GM12873 (cell line): ENCODE measurements around the gene PTH1R.

Source experiments
- TF ChIP-seq, protein P1 (sequence below): IDR thresholded peaks from 2 replicates; pipeline ENCODE4 v1.5.1; 2012; ENCODE audit warnings: low read depth, mild to moderate bottlenecking, moderate library complexity, low read length, control low read depth; ENCODE audit not compliant: insufficient read depth; ENCODE audit errors: missing control alignments

The PTH1R gene

DNA sequence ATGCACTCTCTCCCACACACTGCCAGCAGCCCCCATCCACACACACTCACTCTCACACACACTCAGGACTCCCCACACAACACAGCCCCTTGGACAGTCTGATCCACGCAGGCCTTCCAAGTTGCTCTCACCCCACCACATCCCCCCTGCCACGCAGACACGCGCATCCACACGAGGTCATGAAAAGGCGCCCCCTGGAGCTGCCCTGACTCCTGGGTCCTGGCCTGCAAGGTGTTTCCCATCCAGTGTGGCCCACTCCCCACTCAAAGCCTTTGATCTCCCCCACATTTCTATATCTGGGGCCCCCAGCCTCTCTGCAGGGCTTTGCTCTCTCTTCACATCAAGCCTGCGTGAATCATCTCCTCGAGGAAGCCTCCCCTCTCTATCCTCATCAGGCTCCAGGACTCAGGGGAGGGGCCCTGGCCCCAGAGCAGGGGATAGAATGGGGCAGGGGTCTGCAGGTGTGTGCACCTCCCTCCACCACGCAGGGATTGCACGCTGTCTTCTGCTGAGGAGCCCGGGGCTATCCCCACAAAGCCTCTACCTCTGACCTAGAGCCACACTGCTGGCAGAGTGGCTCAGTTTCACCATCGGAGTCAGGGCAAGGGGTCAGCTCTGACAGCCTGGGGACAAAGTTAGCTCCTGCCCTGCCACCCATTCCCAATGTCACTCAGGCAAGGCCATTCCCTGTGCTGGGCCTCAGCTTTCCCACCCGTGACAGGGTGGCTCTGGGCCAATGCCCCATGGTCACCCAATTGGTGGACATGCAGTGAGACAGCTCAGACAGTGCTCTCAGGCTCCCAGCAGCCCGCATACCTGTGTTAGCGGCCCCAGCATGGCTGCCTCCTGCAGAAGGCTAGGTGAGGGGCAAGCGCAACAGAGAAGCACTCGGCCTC lies 20.7 kb upstream of the PTH1R start:
- TF ChIP-seq, protein P1, sequence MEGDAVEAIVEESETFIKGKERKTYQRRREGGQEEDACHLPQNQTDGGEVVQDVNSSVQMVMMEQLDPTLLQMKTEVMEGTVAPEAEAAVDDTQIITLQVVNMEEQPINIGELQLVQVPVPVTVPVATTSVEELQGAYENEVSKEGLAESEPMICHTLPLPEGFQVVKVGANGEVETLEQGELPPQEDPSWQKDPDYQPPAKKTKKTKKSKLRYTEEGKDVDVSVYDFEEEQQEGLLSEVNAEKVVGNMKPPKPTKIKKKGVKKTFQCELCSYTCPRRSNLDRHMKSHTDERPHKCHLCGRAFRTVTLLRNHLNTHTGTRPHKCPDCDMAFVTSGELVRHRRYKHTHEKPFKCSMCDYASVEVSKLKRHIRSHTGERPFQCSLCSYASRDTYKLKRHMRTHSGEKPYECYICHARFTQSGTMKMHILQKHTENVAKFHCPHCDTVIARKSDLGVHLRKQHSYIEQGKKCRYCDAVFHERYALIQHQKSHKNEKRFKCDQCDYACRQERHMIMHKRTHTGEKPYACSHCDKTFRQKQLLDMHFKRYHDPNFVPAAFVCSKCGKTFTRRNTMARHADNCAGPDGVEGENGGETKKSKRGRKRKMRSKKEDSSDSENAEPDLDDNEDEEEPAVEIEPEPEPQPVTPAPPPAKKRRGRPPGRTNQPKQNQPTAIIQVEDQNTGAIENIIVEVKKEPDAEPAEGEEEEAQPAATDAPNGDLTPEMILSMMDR = no peak

DNA sequence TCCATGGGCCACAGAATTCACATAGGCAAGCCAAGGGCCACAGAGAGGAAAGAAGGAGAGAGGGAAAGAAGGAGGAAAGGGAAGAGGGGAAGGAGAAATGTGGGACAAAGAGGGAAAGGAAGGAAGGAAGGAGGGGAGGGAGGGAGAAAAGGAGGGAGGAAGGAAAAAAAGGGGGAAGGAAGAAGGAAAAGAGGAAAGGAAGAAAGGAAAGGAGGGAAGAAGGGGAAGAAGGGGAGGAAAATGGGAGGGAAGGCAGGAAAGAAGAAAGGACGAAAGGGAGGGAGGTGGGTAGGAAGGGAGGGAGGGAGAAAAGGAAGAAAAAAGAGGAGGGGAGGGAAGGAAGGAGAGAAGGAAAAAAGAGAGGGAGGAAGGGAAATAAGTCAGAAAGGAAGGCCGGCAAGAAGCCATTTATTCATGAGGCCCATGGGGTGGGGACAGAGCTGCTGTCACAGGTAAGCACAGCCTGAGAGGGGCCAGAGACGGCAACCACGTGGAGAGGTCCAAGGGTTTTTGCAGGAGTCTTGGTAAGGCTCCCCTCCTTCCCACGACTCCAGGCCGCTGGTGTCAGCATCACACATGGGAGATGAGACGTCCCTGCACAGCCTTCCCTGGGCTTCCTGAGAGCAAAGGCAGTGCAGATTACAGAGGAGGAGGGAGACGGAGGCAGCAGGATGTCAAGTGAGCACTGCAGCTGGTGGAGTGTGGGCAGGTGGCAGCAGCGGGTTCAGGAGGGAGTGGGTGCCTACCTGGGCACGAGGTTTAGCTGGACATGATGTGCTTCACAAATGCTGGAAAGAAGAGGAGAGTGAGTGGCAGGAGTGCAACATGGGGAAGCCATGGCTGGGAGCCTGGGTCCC lies 19.8 kb upstream of the PTH1R start:
- TF ChIP-seq, protein P1 = no peak

DNA sequence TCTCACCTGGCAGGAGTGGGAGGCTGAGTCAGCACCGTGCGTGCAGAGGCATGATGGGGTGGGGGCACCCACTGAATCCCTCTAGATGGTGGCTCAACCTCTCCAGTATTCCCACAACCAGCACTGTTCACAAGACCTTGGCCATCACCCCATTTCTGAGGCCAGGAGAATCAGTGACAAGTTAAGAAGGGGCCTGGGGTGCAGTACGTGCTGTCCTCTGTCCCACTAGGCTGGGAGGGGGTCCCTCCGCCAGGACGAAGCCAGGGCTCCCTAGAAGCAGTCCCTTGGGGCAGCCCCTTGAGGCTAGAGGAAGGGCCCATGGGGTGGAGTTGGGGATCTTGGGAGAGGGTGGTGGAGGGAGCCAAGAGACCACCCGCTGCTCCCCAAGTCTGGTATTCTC lies 19.1 kb upstream of the PTH1R start:
- TF ChIP-seq, protein P1 = no peak

DNA sequence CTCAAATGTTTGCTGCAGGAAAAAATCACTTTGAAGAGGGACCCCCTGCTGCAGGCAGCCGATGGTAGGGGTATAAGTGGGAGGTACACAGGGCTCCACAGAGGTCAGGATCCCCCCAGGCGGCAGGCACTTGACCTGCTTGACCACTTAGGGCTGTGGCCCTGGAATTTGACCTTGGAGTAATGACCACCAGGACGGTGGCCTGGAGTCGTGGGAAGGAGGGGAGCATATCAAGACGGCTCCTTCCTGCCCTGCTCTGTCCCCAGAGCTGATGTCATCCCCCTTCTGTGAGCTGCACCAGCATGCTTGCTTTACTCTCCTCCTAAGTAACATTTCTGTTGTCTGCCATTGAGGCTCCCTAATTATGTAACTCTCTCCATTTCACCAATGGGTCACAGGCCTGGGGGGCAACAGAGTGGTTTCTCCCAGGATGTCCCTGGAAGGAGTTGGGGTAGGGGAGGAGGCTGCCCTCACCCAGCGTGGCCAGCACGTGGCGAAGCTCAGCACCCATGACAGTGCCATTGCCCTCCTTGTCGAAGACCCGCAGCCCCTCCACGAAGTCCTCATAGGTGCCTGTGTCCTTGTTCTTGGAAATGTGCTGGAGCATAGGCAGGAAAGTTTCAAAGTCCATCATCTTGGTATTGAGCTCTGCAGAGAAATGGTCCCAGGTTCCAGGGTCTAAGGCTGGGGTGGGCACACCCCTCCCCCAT lies 18.4 kb upstream of the PTH1R start:
- TF ChIP-seq, protein P1 = no peak

DNA sequence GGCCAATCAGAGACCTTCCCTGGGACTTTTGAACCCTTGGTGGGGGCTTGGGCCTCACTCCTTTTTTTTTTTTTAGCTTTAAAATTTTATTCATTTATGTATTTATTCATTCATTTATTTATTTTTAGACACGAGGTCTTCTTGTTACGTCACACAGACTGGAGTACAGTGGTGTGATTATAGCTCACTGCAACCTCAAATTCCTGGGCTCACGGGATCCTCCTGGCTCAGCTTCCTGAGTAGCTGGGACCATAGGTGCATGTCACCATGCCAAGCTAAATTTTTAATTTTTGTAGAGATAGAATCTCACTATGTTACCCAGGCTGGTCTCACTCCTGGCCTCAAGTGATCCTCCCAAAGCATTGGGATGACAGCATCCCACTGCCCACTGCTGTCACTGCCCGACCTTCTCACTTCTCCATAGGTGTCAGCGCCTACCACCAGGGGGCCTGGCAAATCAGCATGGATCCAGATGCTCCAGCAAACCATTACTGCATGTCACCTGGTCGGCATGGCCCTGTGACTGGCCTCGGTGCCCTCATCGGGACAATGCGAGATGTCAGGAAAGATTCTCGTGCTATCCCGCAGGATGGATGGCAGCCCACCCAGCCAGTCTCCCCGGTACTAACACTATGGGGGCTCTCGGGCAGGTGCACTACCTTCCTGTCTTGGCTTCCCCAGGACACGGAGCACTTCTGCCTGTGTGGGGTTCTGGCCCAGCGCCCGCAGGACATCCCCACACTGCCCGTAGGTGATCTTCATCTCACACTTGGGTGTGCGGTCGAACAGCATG lies 17.3 kb upstream of the PTH1R start:
- TF ChIP-seq, protein P1 = peak; percentile 67

DNA sequence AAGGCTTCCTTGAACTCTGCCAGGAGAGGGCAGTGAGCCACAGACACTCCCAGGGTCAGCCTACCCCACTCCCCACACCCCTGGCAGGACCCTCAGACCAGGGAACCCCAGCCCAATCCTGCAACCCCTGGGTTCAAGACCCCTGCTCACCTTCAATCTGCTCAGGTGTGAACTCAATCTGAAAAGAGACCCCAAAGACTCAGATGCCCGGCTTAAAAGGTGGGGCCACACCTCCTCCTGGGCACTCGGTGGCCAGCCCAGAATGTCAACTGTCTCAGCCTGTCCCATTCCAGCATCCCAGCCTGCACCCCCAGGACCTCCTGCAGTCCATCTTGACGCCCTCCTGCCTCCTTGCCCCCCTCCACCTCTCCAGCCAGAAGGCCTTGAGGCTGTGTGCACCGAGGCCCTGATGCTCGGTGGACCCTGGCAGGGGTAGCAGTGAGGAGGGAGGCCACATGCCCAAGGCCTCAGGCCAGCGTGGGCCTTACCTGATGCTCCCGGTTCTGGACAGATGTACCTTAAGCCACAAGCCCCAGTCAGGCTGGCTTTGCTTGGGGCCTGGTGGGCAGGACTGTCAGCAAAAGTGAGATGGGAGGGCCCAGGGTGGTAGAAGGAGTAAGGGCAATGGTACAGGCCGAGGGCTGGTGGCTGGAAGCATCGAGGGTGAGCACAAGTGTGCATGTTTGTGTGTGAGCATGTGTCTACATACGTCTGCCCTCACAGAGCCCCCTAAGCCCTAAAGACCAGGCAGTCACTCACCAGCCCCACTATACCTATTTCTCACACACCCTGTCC lies 16.5 kb upstream of the PTH1R start:
- TF ChIP-seq, protein P1 = no peak
